Placental epithelial cell (primary cell): ENCODE measurements around the gene KRTAP9-1. TPM values are rescaled to one million over a fixed set of nuclear protein-coding genes. Genes with fewer than 3 reads are reported as not detected.

Source experiments
- small RNA-seq: library from RNA; depleted of rRNA; stranded (forward); fragments of <200 nt; gene quantifications from one replicate; pipeline ENCODE3, GENCODE V24; 2012
- total RNA-seq: library from RNA; depleted of rRNA; stranded (reverse); fragments of >200 nt; gene quantifications from 2 replicates; pipeline ENCODE4 v1.2.3, GENCODE V29; 2012

Gene KRTAP9-1
- total RNA-seq, result not detected in 2 replicates

GRCh38 chr17:41189837-41190318, at the start of gene KRTAP9-1:
KRTAP9-1 (plus strand) TSS chr17:41189887; CDS start chr17:41189887, 0 bp downstream.

GRCh38 chr17:41140360-41141131, 49.1 kb upstream of the KRTAP9-1 start, which contains the start of gene KRTAP4-6:
KRTAP4-6 (minus strand) TSS chr17:41140544; CDS start chr17:41140487, 57 bp downstream.

GRCh38 chr17:41149652-41149985, 40.1 kb upstream of the KRTAP9-1 start, which contains the start of gene KRTAP4-5:
KRTAP4-5 (minus strand) TSS chr17:41149825; CDS start chr17:41149767, 58 bp downstream.

GRCh38 chr17:41160648-41161047, 29.0 kb upstream of the KRTAP9-1 start, which contains the start of gene KRTAP4-4:
KRTAP4-4 (minus strand) TSS chr17:41160748; CDS start chr17:41160691, 57 bp downstream.

GRCh38 chr17:41168121-41168520, 21.6 kb upstream of the KRTAP9-1 start, which contains the start of gene KRTAP4-3:
KRTAP4-3 (minus strand) TSS chr17:41168221; CDS start chr17:41168172, 49 bp downstream.

GRCh38 chr17:41177727-41178271, 11.9 kb upstream of the KRTAP9-1 start, which contains the start of gene KRTAP4-2:
KRTAP4-2 (minus strand) TSS chr17:41178221; CDS start chr17:41178164, 57 bp downstream.

GRCh38 chr17:41184480-41184961, 5.2 kb upstream of the KRTAP9-1 start, which contains the start of gene KRTAP4-1:
KRTAP4-1 (minus strand) TSS chr17:41184911; CDS start chr17:41184854, 57 bp downstream.

GRCh38 chr17:41226598-41227095, 37.0 kb downstream of the KRTAP9-1 start, which contains the start of gene KRTAP9-2:
KRTAP9-2 (plus strand) TSS chr17:41226648; CDS start chr17:41226655, 7 bp downstream.

GRCh38 chr17:41232399-41233105, 42.9 kb downstream of the KRTAP9-1 start, which contains the start of gene KRTAP9-3:
KRTAP9-3 (plus strand) TSS chr17:41232449; CDS start chr17:41232502, 53 bp downstream.

GRCh38 chr17:41237949-41238437, 48.3 kb downstream of the KRTAP9-1 start, which contains the start of gene KRTAP9-8:
KRTAP9-8 (plus strand) TSS chr17:41237999; CDS start chr17:41238052, 53 bp downstream.

Small RNAs within 50 kb of the gene (small RNA-seq; reads per million reads assigned to genes)
- gene KRTAP4-17P, result not detected

Other genes with a start within 250 kb of the KRTAP9-1 start
- not detected in 2 replicates for gene KRT39, start 222.9 kb upstream of the KRTAP9-1 start, total RNA-seq
- gene KRT40, start 205.6 kb upstream of the KRTAP9-1 start, total RNA-seq, result not detected in 2 replicates
- not detected in 2 replicates for gene KRTAP3-3, start 195.7 kb upstream of the KRTAP9-1 start, total RNA-seq
- gene KRTAP3-2, start 190.0 kb upstream of the KRTAP9-1 start, total RNA-seq, result not detected in 2 replicates
- not detected in 2 replicates for gene KRTAP3-1, start 180.8 kb upstream of the KRTAP9-1 start, total RNA-seq
- not detected in 2 replicates for gene KRTAP1-5, start 162.7 kb upstream of the KRTAP9-1 start, total RNA-seq
- not detected in 2 replicates for gene KRTAP1-4, start 159.7 kb upstream of the KRTAP9-1 start, total RNA-seq
- gene KRTAP1-3, start 155.0 kb upstream of the KRTAP9-1 start, total RNA-seq, result not detected in 2 replicates
- gene KRTAP1-1, start 148.4 kb upstream of the KRTAP9-1 start, total RNA-seq, result not detected in 2 replicates
- gene KRTAP2-1, start 142.6 kb upstream of the KRTAP9-1 start, total RNA-seq, result not detected in 2 replicates
- gene KRTAP2-2, start 134.7 kb upstream of the KRTAP9-1 start, total RNA-seq, result not detected in 2 replicates
- gene KRTAP2-3, start 129.8 kb upstream of the KRTAP9-1 start, total RNA-seq, result 2.3 TPM in 1 of 2 replicates, not detected in the other
- not detected in 2 replicates for gene KRTAP2-4, start 124.0 kb upstream of the KRTAP9-1 start, total RNA-seq
- gene KRTAP4-7, start 105.7 kb upstream of the KRTAP9-1 start, total RNA-seq, result not detected in 2 replicates
- not detected in 2 replicates for gene KRTAP4-8, start 91.7 kb upstream of the KRTAP9-1 start, total RNA-seq
- gene KRTAP4-16, start 87.7 kb upstream of the KRTAP9-1 start, total RNA-seq, result not detected in 2 replicates
- not detected in 2 replicates for gene KRTAP4-9, start 84.5 kb upstream of the KRTAP9-1 start, total RNA-seq
- gene KRTAP4-11, start 71.5 kb upstream of the KRTAP9-1 start, total RNA-seq, result not detected in 2 replicates
- gene KRTAP4-12, start 65.7 kb upstream of the KRTAP9-1 start, total RNA-seq, result not detected in 2 replicates
- not detected in 2 replicates for gene KRTAP4-6, start 49.3 kb upstream of the KRTAP9-1 start, total RNA-seq
- not detected in 2 replicates for gene KRTAP4-5, start 40.1 kb upstream of the KRTAP9-1 start, total RNA-seq
- not detected in 2 replicates for gene KRTAP4-4, start 29.1 kb upstream of the KRTAP9-1 start, total RNA-seq
- not detected in 2 replicates for gene KRTAP4-3, start 21.7 kb upstream of the KRTAP9-1 start, total RNA-seq
- not detected in 2 replicates for gene KRTAP4-2, start 11.7 kb upstream of the KRTAP9-1 start, total RNA-seq
- not detected in 2 replicates for gene KRTAP4-1, start 5.0 kb upstream of the KRTAP9-1 start, total RNA-seq
- gene KRTAP9-2, start 36.8 kb downstream of the KRTAP9-1 start, total RNA-seq, result not detected in 2 replicates
- gene KRTAP9-3, start 42.6 kb downstream of the KRTAP9-1 start, total RNA-seq, result not detected in 2 replicates
- gene KRTAP9-8, start 48.1 kb downstream of the KRTAP9-1 start, total RNA-seq, result not detected in 2 replicates
- gene KRTAP9-4, start 59.8 kb downstream of the KRTAP9-1 start, total RNA-seq, result not detected in 2 replicates
- gene KRTAP9-9, start 65.5 kb downstream of the KRTAP9-1 start, total RNA-seq, result not detected in 2 replicates
- gene KRTAP9-6, start 75.5 kb downstream of the KRTAP9-1 start, total RNA-seq, result not detected in 2 replicates
- gene KRTAP9-7, start 85.8 kb downstream of the KRTAP9-1 start, total RNA-seq, result not detected in 2 replicates
- gene KRTAP29-1, start 113.0 kb downstream of the KRTAP9-1 start, total RNA-seq, result not detected in 2 replicates
- not detected in 2 replicates for gene KRTAP16-1, start 119.4 kb downstream of the KRTAP9-1 start, total RNA-seq
- gene KRTAP17-1, start 125.8 kb downstream of the KRTAP9-1 start, total RNA-seq, result not detected in 2 replicates
- gene KRT33A, start 160.9 kb downstream of the KRTAP9-1 start, total RNA-seq, result not detected in 2 replicates
- 0.33 TPM in 1 of 2 replicates, not detected in the other for gene KRT33B, start 179.9 kb downstream of the KRTAP9-1 start, total RNA-seq
- 0.39 and 9.7 TPM in 2 replicates for gene KRT34, start 192.4 kb downstream of the KRTAP9-1 start, total RNA-seq
- not detected in 2 replicates for gene KRT31, start 207.7 kb downstream of the KRTAP9-1 start, total RNA-seq
- not detected in 2 replicates for gene KRT37, start 234.7 kb downstream of the KRTAP9-1 start, total RNA-seq